HG02623 (cell line): ENCODE data around the gene ST6GAL1.
"Not testable (repeated sequence)": the region's sequence is repeated elsewhere in the genome, so short reads cannot be mapped to it uniquely, and the experiment has no call there.

Source experiments
- ATAC-seq: cut with Tn5 transposase; IDR thresholded peaks from one replicate; pipeline ENCODE4 v1.9.1; 2021; ENCODE audit warnings: moderate library complexity; ENCODE audit not compliant: unreplicated experiment

ST6GAL1 gene

GRCh38 chr3:186939536-186939935, 9.2 kb downstream of the ST6GAL1 start:
- no peak for ATAC-seq

GRCh38 chr3:186940967-186941366, 10.6 kb downstream of the ST6GAL1 start:
- no peak for ATAC-seq

DNA sequence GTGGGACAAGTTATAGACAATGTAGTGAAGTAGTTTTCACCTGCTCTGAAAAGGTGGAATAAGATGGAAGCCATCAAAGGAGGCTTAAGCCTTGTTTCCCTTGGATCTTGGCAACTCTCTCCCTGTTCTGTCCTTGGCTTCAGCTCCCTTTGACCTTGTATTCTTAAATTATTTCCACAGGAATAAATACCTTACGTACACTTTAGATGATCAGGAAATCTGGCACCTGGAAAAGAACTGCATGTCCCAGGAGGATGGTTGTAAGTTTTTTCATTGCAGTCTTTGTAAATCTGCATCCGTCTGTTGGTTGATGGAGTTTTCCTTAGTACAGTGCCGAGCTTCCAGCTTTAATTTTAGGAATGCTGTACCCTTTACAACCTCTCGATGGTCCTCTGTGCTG, 11.8 kb downstream of the ST6GAL1 start:
- no peak for ATAC-seq

DNA sequence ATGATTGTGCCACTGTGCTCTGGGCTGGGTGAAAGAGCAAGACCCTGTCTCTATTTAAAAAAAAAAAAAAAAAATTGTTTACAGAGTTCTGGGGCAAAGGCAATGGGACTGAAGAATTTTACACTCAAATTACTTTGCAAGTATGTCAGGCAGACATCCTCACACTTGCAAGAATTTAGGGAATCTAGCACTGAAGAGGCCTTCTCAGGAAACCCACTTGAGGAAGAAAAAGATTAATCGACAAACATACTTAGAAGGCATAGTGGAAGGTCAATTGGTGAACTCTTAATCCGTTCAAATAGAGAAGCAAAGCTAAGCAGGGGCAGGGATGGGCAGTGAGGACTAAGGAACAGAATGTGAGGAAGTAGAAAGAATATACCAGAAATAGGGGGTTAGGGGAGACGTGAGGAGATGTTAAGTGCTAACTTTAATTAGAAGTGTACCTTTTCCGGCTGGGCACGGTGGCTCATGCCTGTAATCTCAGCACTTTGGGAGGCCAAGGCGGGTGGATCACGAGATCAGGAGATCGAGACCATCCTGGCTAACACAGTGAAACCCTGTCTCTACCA, 15.0 kb downstream of the ST6GAL1 start:
- ATAC-seq: no peak

DNA sequence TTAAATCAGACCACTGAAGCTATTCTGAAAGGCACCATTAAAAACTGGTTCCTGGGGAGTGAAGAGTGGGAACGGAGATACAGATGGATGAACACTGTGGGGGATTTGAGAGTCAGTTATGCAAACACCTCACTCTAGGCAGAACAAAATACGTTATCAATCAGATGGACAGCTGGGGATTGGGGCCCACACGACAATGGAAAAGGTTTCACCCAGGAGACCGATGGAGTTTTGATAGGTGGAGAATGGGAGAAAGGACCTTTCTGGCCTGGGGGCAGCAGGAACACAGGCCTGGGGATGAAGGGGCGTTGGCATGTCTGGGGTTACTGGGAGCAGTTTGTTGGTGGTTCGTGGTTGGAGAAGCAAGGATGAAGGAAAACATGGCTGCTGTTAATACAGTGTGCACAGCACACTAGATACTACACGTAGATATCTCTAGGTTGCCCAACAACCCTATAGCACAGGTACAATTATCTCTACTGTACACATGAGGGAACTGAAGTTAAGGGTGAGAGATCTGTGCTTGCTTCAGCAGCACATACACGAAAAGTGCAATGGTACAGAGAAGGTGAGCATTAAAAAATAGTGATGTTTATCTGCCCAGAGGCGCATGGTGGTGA, 16.5 kb downstream of the ST6GAL1 start:
- no peak for ATAC-seq

DNA sequence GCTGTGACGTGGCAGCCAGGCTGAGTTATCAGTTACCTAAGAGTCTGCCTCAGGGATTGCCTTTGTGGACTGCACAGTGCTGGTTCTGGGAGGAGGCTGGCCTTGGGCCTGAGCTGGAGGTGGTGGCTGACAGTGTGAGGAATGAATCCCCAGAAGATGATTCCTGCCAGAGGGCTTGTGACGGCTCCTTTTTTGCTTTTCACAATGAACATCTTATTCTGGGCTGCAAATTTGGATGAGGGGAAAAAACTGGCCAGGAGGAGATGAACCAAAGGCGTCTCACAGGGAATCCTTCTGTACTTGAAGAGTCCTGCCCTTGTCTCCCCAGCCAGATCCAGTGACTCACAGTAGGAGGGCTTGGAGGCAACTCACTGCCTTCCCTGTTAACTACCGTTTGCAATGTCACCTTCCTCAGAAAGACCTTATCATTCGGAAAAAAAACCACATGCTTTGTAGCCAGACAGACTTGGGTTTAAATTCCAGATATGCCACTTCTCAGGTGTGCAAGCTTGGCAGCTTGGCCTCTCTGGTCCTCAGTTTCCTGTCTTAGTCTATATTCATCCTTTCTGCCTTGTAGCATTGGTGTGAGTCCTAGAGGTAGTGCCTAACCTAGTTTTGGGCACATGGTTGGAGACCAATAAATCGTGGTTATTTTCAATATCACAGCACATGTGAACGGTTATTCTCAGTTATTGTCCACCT, 19.1 kb downstream of the ST6GAL1 start:
- ATAC-seq: no peak

DNA sequence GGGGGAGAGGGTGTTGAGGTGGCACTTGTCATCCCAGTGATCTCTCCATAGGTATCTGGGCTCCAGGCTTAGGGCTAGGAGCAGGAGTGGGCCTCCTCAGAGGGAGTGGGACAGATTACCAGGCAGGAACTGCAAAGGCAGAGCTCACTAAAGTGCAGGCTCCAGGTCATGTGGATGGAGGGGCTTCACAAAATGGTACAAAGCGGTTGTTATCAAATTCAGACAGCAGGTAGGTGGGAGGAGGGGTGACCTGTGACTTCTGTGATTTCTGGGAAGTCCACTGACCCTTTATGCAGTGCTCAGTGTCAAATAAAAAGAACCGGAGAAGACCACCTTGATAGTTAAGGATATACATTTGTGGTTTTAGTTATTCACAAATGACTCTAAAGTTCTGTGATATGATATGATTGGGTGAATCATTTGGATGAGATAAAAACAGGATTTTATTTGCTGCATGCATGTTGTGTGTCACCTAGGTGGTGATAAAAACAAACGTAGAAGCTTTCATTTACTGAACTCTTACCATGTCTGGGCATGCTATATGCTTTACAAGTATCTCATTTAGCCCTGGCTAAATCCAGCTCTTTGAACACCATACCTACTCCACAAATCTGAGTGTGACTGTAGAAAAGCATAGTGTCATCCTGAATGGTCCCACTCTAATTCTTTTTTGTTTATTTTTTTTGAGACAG, 20.2 kb downstream of the ST6GAL1 start:
- ATAC-seq: no peak

DNA sequence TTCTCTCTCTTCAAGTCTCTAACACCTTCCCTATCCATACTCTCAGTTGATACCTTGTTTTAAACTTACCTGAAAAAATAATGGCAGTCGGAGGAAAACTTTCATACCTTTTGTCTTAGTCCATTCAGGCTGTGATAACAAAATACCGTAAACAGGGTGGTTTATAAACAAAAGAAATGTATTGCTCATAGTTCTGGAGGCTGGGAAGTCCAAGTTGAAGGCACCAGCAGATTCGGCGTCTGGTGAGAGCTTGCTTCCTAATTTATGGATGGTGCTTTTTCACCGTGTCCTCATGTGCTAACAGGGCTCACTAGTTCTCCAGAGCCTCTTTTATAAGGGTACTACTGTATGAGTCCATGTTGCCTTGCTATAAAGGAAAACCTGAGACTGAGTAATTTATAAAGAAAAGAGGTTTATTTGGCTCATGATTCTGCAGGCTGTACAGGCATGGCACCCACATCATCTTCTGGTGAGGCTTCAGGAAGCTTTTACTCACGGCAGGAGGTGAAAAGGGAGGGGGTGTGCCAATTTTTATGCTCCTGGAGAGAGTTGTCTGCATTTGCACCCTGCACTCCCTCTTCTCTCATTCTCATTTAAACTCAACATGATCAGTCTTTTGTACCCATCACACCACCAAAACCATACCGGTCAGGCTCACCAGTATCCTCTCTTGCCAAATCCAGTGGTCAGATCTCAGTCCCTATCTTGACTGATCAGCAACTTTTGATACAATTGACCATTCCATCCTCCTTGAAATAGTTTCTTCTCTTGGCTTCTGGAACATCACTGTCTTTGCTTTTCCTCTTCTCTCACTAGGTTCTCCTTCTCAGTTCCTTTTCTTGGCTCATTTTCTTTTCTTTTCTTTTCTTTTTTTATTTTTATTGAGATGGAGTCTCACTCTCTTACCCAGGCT, 21.6 kb downstream of the ST6GAL1 start:
- no peak for ATAC-seq

DNA sequence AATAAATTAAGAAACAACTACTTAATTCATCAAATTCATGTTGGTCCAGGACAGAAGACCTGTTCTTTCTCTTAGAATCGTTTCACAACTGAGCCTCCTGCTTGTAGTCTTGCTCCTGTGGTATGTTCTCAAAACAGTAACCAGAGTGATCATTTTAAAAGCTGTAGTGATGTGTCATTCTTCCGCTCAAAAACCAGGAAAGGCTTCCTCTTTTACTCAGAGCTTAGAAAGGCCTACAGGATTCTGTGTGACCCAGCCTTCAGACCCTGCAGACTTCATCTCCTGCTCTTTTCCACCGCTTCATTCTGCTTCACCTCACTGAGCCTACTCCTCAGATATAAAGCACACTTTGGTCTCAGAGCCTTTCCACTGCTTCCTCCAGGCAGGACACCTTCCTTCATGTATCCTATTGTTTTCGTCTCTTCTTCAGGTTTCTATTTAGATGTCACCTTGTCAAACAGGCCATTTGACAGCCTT, 22.7 kb downstream of the ST6GAL1 start:
- no peak for ATAC-seq

DNA sequence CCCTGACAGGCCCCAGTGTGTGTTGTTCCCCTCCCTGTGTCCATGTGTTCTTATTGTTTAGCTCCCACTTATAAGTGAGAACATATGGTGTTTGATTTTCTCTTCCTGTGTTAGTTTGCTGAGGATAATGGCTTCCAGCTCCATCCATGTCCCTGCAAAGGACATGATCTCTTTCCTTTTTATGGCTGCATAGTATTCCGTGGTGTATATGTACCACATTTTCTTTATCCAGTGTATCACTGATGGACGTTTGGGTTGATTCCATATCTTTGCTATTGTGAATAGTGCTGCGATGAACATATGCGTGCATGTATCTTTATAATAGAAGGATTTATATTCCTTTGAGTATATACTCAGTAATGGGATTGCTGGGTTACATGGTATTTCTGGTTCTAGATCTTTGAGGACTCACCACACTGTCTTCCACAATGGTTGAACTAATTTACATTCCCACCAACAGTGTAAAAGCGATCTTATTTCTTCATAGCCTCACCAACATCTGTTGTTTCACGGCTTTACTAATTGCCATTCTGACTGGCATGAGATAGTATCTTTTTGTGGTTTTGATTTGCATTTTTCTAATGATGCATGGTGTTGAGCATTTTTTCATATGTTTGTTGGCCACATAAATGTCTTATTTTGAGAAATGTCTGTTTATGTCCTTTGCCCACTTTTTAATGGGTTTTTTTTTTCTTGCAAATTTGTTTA, 23.8 kb downstream of the ST6GAL1 start:
- not testable (repeated sequence) for ATAC-seq

DNA sequence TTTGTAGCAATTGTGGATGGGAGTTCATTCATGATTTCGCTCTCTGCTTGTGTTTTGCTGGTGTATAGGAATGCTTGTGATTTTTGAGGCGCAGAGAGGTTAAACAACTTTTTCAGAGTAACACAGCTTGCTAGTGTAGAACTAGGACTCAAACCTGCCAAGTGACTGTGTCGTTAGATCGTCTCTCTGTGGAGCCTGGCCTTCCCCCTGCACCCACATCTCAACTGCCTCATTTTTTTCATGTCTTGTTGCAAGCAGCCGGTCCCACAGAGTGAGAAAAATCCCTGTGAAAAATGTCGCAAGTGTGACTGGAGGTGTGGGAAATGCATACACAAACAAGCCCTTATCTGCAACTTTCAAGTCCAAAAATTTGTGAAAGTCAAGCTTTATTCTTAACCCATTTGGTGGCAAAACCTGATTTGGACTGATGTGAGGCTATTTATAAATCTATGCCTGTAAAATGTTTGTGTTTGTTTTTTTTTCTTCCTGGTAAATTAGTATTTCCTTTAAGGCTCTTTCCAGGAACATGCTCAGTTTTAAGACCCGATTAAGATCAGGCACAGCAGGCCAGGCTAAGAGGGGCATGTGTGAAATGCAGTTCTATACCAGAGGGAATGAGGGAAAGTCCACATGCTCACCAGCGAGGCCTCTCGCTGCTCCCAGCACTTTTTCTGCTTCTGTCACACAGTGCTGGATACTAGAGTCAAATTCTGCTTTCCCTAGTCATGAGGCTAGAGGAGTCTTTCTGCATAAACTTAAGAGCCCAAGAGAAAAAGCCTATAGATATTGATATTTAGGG, 25.8 kb downstream of the ST6GAL1 start:
- no peak for ATAC-seq

DNA sequence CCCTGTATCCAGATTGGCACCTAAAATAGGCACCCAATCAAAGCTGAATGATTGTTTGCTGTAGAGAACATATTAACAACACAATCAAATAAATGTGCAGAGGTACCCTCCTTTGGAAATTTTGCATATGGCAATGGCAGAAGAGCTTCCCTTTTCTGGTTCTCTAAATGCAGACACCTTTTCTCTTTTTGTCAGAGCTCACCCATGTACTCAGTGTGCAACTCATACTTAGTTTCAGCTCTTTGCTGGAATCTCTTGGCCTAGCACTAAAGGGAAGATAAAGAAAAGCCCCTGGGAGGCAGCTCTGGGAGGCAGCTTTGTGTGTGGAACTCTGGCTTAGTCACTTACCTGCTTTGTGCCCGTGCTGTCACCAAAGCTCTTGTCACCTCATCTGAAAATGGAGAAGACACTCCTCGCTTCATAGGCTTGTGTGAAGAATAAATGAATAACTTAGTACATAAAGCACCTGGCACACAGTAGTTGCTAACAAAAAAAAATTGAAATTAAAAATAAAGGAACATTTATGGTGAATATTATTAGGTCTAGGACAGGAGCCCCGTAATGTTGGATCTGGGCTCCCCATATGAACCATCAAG, 28.8 kb downstream of the ST6GAL1 start:
- ATAC-seq: no peak

GRCh38 chr3:186960347-186960746, 30.0 kb downstream of the ST6GAL1 start:
- no peak for ATAC-seq

GRCh38 chr3:186962445-186962844, 32.1 kb downstream of the ST6GAL1 start:
- ATAC-seq: no peak

DNA sequence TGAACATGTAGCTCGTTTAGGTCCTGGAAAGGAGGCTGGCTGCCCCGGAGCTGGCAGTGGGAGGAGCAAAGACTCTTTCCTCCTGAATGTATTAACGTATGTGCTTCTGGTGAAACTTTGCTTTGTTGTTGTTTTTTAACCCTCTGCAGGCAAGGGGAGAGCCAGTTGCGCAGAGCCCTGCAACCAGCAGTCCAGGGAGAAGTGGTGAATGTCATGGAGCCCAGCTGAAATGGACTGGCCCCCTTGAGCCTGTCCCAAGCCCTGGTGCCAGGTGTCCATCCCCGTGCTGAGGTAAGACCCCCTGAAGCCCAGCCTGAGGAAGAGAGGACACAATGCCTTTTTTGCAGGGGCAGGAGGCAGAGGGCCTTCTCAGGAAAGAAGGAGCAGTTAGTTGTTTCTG, 33.3 kb downstream of the ST6GAL1 start:
- ATAC-seq: no peak

DNA sequence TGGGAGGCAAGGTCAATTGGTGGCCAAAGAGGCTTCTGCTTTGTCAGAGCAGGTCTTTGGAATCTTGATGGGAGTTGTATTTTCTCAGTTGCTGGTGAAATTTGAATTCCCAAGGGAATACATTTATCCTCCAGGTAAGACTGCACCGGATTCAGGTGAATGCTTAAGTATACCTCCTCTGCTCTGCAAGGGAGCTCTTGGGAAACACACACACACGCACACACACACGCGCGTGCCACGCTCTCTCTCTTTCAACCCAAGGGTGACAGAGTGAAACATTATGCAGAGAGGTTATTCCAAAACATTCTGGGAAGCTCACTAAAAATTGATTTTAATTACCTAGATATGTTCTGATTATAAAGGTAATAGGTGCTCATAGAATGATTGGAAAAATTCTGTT, 33.7 kb downstream of the ST6GAL1 start:
- no peak for ATAC-seq

- no peak for ATAC-seq
Observed at GRCh38 chr3:186964616-186965015, 34.3 kb downstream of the ST6GAL1 start.

DNA sequence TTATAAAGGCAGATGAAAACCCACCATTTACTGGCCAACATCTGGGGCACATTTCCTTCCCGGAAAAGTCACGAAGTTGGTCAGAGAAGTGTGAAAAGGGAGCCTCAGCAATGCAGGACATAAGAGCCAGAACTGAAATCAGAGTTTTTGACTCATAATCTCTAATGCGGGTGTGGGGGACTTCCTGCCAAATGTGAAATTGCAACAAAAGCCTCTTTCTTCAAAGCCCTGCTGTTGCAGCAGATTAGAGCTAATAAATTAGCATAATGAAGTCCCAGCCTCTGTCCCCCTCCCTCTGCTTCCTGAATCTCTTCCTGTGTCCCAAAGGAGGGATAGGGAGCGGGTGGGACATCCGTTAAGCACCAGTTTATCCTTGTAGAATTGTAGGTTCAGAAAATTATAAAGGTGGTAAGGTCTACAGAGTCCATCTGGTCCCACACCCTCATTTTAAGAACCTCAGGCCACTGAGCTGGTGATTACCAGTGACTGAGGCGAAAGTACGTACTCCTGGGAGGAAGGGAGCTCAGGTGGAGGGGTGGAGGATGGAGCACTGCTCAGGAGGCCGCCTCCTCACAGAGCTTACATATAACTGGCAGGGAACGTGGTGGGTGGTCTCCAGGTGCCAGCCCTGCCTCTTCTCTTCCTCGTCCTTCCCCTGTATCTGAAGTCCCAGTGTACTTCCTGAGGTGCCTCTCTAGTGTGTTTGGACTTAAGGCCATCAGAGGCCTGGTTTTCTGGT, 35.0 kb downstream of the ST6GAL1 start:
- no peak for ATAC-seq
